HG03103 (cell line): Measurements from ENCODE around the gene NEURL1.

Experiments
- ATAC-seq: cut with Tn5 transposase; IDR thresholded peaks from one replicate; pipeline ENCODE4 v1.9.1; 2021; ENCODE audit warnings: low read depth; ENCODE audit not compliant: unreplicated experiment

Gene NEURL1

GRCh38 chr10:103640436-103641181, 147.1 kb downstream of the NEURL1 start:
- ATAC-seq = no peak

DNA sequence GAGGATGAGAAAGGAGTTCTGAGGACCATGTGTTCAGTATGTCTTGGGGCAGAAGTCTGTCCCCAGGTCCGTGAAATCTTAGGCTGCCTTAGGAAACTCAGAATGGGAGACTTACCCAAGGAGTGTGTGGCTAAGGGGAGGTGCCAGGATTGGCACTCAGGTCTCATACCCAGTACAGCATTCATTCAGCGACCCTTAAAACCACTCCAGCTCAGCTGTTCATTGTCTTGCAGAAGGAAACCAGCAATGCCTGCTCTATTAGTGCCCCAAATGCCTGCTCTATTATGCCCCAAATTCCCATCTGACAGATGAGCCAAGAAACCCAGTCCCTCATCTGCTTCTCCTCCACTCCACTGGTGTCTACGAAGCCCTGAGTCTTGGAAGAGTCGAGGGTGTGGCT, 147.8 kb downstream of the NEURL1 start:
- ATAC-seq = no peak
